HepG2 (cell line): ENCODE results near the gene UBR4. TPM values are rescaled to one million over a fixed set of nuclear protein-coding genes. Genes with fewer than 3 reads are reported as not detected.

ENCODE experiments used
- ATAC-seq: fragments of 200-7000 bp; cut with Tn5 transposase; 3 replicates; pipeline ENCODE4 v1.9.1; 2020; ENCODE audit warnings: mild to moderate bottlenecking, moderate library complexity
- BruUV-seq: library from RNA; stranded (reverse); fragments of 400-500 nt; replicated peaks from 2 replicates; lab custom pipeline; 2021; lab: Mats Ljungman, UMichigan
- CTCF ChIA-PET: fragments of 300-600 bp; formaldehyde crosslinking; extraction: SDS; loops from one replicate; lab custom pipeline; 2021; ENCODE audit warnings: low total read pairs, inconsistent platforms, low intra/inter-chr PET ratio; lab: Yijun Ruan, JAX
- POLR2A ChIA-PET: fragments of 350-600 bp; sonication (Branson Sonifier 250); formaldehyde crosslinking; loops from one replicate; lab custom pipeline; 2020; ENCODE audit warnings: antibody characterized with exemption, inconsistent platforms; lab: Yijun Ruan, JAX
- DNase-seq: peaks from one replicate; pipeline ENCODE4 v3.0.0-alpha.2; 2015; ENCODE audit warnings: low spot score
- FAIRE-seq: peaks from 3 replicates; lab custom pipeline; 2011; peaks lifted over from hg19 to GRCh38; lab: Jason Lieb, UNC
- H2AFZ ChIP-seq: one replicate; pipeline ENCODE4 v1.6.1; 2011; ENCODE audit warnings: low read length, inconsistent platforms
- H3K27ac ChIP-seq: fragments of 300-600 bp; 3 replicates; pipeline ENCODE4 v1.8.0; 2011; ENCODE audit warnings: mixed run types, mild to moderate bottlenecking, mixed read lengths, low read length, inconsistent platforms; ENCODE audit not compliant: insufficient read depth; ENCODE audit errors: extremely low read length
- H3K27me3 ChIP-seq, 2 experiments: fragments of 200-600 bp in 1 of 2; 2 replicates in 1 of 2; 3 replicates in 1 of 2; pipeline versions ENCODE4 v1.6.0 to v1.8.0; 2011; ENCODE audit warnings: low read length in 2 of 2, mild to moderate bottlenecking in 2 of 2, moderate library complexity in 2 of 2, inconsistent platforms in 1 of 2; ENCODE audit not compliant: insufficient read depth in 2 of 2, control insufficient read depth in 1 of 2
- H3K36me3 ChIP-seq, 2 experiments: fragments of 200-600 bp in 1 of 2; replicated peaks in 1 of 2; 2 replicates in 1 of 2; 3 replicates in 1 of 2; pipeline versions ENCODE4 v1.5.1 to v1.8.0; 2011; ENCODE audit warnings: low read length in 2 of 2, inconsistent platforms in 1 of 2; ENCODE audit not compliant: insufficient read depth in 2 of 2, control insufficient read depth in 1 of 2
- H3K4me1 ChIP-seq: 2 replicates; pipeline ENCODE4 v1.5.1; 2012; ENCODE audit warnings: low read length, inconsistent platforms; ENCODE audit not compliant: insufficient read depth
- H3K4me2 ChIP-seq: 2 replicates; pipeline ENCODE4 v1.6.0; 2011; ENCODE audit warnings: low read depth, low read length, inconsistent platforms
- H3K4me3 ChIP-seq, 3 experiments: fragments of 200-600 bp in 1 of 3; sonication (generic), shearing (Covaris generic) in 1 of 3; replicated peaks in 1 of 3; 2 replicates each; pipeline ENCODE4 v1.5.1; 2011 to 2016; ENCODE audit warnings: low read length in 3 of 3, inconsistent platforms in 2 of 3, low read depth in 2 of 3, mild to moderate bottlenecking in 2 of 3, control low read depth in 1 of 3, mixed read lengths in 1 of 3; ENCODE audit not compliant: insufficient read depth in 1 of 3
- H3K79me2 ChIP-seq: one replicate; pipeline ENCODE4 v1.6.1; 2011; ENCODE audit warnings: low read length, inconsistent platforms; ENCODE audit not compliant: insufficient read depth
- H3K9ac ChIP-seq: 2 replicates; pipeline ENCODE4 v1.6.0; 2011; ENCODE audit warnings: mild to moderate bottlenecking, low read depth, low read length, inconsistent platforms; ENCODE audit not compliant: insufficient read depth
- H3K9me3 ChIP-seq: 2 replicates; pipeline ENCODE4 v1.5.1; 2012; ENCODE audit warnings: mild to moderate bottlenecking, low read length
- H4K20me1 ChIP-seq: 2 replicates; pipeline ENCODE4 v1.6.0; 2011; ENCODE audit warnings: inconsistent platforms, mild to moderate bottlenecking, low read length, moderate library complexity; ENCODE audit not compliant: insufficient read depth
- DR1 ChIP-seq: sonication (generic); formaldehyde crosslinking; IDR thresholded peaks from 2 replicates; pipeline ENCODE4 v1.8.0; 2021; ENCODE audit warnings: mild to moderate bottlenecking, missing genetic modification reagents, inconsistent platforms
- GFI1 ChIP-seq: sonication (generic); formaldehyde crosslinking; IDR thresholded peaks from 2 replicates; pipeline ENCODE4 v1.5.0; 2020; ENCODE audit warnings: missing genetic modification reagents, mild to moderate bottlenecking, borderline replicate concordance
- MAFF ChIP-seq: IDR thresholded peaks from 2 replicates; pipeline ENCODE4 v1.6.1; 2011; ENCODE audit warnings: low read depth, low read length, improper control_type of control experiment
- MAFK ChIP-seq, 2 experiments: IDR thresholded peaks in 1 of 2; conservative IDR thresholded peaks in 1 of 2; 2 replicates each; pipeline ENCODE4 v1.6.1; 2011; ENCODE audit warnings: improper control_type of control experiment in 2 of 2, low read length in 2 of 2
- NKX3-1 ChIP-seq: sonication (generic); formaldehyde crosslinking; IDR thresholded peaks from 2 replicates; pipeline ENCODE4 v1.5.0; 2020; ENCODE audit warnings: missing genetic modification reagents
- PAF1 ChIP-seq: IDR thresholded peaks from 2 replicates; pipeline ENCODE4 v1.6.1; 2016; ENCODE audit warnings: missing genetic modification reagents, missing compliant biosample characterization
- SMC3 ChIP-seq: IDR thresholded peaks from 2 replicates; pipeline ENCODE4 v1.6.1; 2011; ENCODE audit warnings: low read length, improper control_type of control experiment
- SNRNP70 ChIP-seq: fragments of 200-400 bp; formaldehyde crosslinking; IDR thresholded peaks from 2 replicates; pipeline ENCODE4 v1.6.1; 2017; ENCODE audit warnings: mild to moderate bottlenecking, low read depth, low read length, moderate library complexity
- THYN1 ChIP-seq: sonication (generic); formaldehyde crosslinking; IDR thresholded peaks from 2 replicates; pipeline ENCODE4 v1.8.1; 2023; ENCODE audit warnings: low read depth, mild to moderate bottlenecking, moderate library complexity, missing genetic modification reagents, borderline replicate concordance
- ZFP36L1 ChIP-seq: sonication (generic); formaldehyde crosslinking; IDR thresholded peaks from 2 replicates; pipeline ENCODE4 v1.8.0; 2022; ENCODE audit warnings: mild to moderate bottlenecking, missing genetic modification reagents, moderate library complexity
- ZKSCAN5 ChIP-seq: sonication (generic); formaldehyde crosslinking; IDR thresholded peaks from 2 replicates; pipeline ENCODE4 v1.5.1; 2020; ENCODE audit warnings: mild to moderate bottlenecking, missing genetic modification reagents
- ZNF354B ChIP-seq: sonication (generic); formaldehyde crosslinking; IDR thresholded peaks from 2 replicates; pipeline ENCODE4 v1.8.0; 2022; ENCODE audit warnings: mild to moderate bottlenecking, missing genetic modification reagents
- ZNF619 ChIP-seq: sonication (generic); formaldehyde crosslinking; IDR thresholded peaks from 2 replicates; pipeline ENCODE4 v1.4.0; 2020; ENCODE audit warnings: mild to moderate bottlenecking, missing genetic modification reagents
- ZNF777 ChIP-seq: sonication (generic); formaldehyde crosslinking; IDR thresholded peaks from 2 replicates; pipeline ENCODE4 v1.4.0; 2020; ENCODE audit warnings: missing genetic modification reagents
- WGBS: methylation state at CpG from one replicate; pipeline ENCODE4 v1.1.6; 2017; ENCODE audit warnings: low lambda C conversion rate; 5-methylcytosine and 5-hydroxymethylcytosine counted together
- in situ Hi-C: cut with HindIII; loops from 2 replicates; pipeline ENCODE4 v1.10.0; 2017; ENCODE audit warnings: low pct_unique_long_range_greater_than_20kb; ENCODE audit not compliant: extremely low pct_ligation_motif_present
- intact Hi-C: fragments of 100-400 bp; cut with micrococcal nuclease; formaldehyde crosslinking; loops from one replicate; pipeline ENCODE4 v1.10.0; 2022; ENCODE audit not compliant: unreplicated experiment
- polyA plus RNA-seq, 8 experiments: library from polyadenylated mRNA; depleted of rRNA in 3 of 8; stranded (reverse) in 7 of 8; unstranded in 1 of 8; fragments of >200 nt; fragmentation: Illumina TruSeq in 4 of 8; extraction: Trizol in 4 of 8; gene quantifications; 2 replicates each; pipeline versions ENCODE4 v1.2.1 to v1.2.3, GENCODE V29; 2011 to 2016; ENCODE audit warnings: low read depth in 4 of 8, missing spikeins in 1 of 8, mixed read lengths in 1 of 8; ENCODE audit not compliant: insufficient read depth in 1 of 8
- total RNA-seq, 5 experiments: library from RNA; depleted of rRNA; stranded (reverse); fragments of >200 nt; fragmentation: Illumina TruSeq; extraction: Trizol; gene quantifications; 2 replicates each; pipeline ENCODE4 v1.2.3, GENCODE V29; 2016; ENCODE audit warnings: low read depth in 1 of 5
- TF ChIP-seq, protein P1 (sequence below): sonication (generic); formaldehyde crosslinking; IDR thresholded peaks from 2 replicates; pipeline ENCODE4 v1.5.0; 2020; ENCODE audit warnings: mild to moderate bottlenecking, missing genetic modification reagents
- TF ChIP-seq, protein P2 (sequence below): sonication (generic); formaldehyde crosslinking; IDR thresholded peaks from 2 replicates; pipeline ENCODE4 v1.4.0; 2020; ENCODE audit warnings: mild to moderate bottlenecking, missing genetic modification reagents
- TF ChIP-seq, protein P3 (sequence below): sonication (generic); formaldehyde crosslinking; IDR thresholded peaks from 2 replicates; pipeline ENCODE4 v1.4.0; 2020; ENCODE audit warnings: missing genetic modification reagents, mild to moderate bottlenecking, borderline replicate concordance

The UBR4 gene
- total and polyA plus RNA-seq, 2 of the 13 experiments (the other 11 are each of a cell fraction or from before 2014, with no cell fraction given) = 59.1 to 106 TPM

DNA sequence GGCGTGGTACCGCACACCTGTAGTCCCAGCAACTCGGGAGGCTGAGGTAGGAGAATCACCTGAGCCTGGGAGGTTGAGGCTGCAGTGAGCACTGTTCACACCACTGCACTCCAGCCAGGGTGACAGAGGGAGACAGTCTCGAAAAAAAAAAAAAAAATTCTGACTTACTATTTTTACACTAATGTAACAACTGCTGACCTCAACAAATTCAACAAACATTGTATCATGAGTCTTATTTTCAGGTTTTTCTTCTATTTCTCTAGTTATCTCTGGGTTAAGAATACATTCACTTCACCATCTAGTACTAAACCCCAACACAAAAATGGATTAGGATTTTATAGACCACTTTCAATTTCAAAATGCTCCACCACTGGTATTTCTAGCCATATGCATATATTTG lies 72.9 kb downstream of the UBR4 start:
- no peak for DNase-seq
- ChIA-PET CTCF (no interaction called here), POLR2A (no interaction called here)
- H3K4me3 ChIP-seq = no peak overlapping the region
- H3K36me3 ChIP-seq = peaks cover 26 to 75% of the 10 kb centered on the region in 2 experiments
- no peak for FAIRE-seq
- peaks cover 32% of the 10 kb centered on the region for H3K4me1 ChIP-seq
- BruUV-seq = no TSS peak
- in situ Hi-C loops (no loop called here), intact Hi-C loops (no loop called here)
- no peak overlapping the region for H3K4me2 ChIP-seq
- ATAC-seq = no peak
- no peak overlapping the region for H2AFZ ChIP-seq
- peaks cover 8% of the 10 kb centered on the region for H3K9me3 ChIP-seq
- 98% methylated on average over 4 of the region's 4 CpGs for WGBS
- H4K20me1 ChIP-seq = peaks cover 3% of the 10 kb centered on the region; the same call in 1 of the 2 replicates
- TF ChIP-seq ZNF619 (CRISPR knock-in tag) = no peak
- TF ChIP-seq THYN1 (CRISPR knock-in tag) = no peak
- peak; percentile 53 to 87; a peak in 3 of 4 replicates for TF ChIP-seq MAFK (conservative IDR thresholded peaks at IDR 0.05 in 1 of 2, IDR thresholded peaks at IDR 0.05 in 1 of 2; ENCODE audit: low read length in 2 of 2)
- TF ChIP-seq ZFP36L1 (CRISPR knock-in tag) = no peak
- TF ChIP-seq MAFF = peak; percentile 69
- TF ChIP-seq ZKSCAN5 = no peak
- no peak for TF ChIP-seq ZNF354B (CRISPR knock-in tag)
- no peak for TF ChIP-seq NKX3-1 (CRISPR knock-in tag)
- TF ChIP-seq, protein P1, sequence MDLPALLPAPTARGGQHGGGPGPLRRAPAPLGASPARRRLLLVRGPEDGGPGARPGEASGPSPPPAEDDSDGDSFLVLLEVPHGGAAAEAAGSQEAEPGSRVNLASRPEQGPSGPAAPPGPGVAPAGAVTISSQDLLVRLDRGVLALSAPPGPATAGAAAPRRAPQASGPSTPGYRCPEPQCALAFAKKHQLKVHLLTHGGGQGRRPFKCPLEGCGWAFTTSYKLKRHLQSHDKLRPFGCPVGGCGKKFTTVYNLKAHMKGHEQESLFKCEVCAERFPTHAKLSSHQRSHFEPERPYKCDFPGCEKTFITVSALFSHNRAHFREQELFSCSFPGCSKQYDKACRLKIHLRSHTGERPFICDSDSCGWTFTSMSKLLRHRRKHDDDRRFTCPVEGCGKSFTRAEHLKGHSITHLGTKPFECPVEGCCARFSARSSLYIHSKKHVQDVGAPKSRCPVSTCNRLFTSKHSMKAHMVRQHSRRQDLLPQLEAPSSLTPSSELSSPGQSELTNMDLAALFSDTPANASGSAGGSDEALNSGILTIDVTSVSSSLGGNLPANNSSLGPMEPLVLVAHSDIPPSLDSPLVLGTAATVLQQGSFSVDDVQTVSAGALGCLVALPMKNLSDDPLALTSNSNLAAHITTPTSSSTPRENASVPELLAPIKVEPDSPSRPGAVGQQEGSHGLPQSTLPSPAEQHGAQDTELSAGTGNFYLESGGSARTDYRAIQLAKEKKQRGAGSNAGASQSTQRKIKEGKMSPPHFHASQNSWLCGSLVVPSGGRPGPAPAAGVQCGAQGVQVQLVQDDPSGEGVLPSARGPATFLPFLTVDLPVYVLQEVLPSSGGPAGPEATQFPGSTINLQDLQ (CRISPR knock-in tag) = no peak
- no peak for TF ChIP-seq SNRNP70
- TF ChIP-seq, protein P2, sequence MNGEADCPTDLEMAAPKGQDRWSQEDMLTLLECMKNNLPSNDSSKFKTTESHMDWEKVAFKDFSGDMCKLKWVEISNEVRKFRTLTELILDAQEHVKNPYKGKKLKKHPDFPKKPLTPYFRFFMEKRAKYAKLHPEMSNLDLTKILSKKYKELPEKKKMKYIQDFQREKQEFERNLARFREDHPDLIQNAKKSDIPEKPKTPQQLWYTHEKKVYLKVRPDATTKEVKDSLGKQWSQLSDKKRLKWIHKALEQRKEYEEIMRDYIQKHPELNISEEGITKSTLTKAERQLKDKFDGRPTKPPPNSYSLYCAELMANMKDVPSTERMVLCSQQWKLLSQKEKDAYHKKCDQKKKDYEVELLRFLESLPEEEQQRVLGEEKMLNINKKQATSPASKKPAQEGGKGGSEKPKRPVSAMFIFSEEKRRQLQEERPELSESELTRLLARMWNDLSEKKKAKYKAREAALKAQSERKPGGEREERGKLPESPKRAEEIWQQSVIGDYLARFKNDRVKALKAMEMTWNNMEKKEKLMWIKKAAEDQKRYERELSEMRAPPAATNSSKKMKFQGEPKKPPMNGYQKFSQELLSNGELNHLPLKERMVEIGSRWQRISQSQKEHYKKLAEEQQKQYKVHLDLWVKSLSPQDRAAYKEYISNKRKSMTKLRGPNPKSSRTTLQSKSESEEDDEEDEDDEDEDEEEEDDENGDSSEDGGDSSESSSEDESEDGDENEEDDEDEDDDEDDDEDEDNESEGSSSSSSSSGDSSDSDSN (CRISPR knock-in tag) = no peak
- TF ChIP-seq, protein P3, sequence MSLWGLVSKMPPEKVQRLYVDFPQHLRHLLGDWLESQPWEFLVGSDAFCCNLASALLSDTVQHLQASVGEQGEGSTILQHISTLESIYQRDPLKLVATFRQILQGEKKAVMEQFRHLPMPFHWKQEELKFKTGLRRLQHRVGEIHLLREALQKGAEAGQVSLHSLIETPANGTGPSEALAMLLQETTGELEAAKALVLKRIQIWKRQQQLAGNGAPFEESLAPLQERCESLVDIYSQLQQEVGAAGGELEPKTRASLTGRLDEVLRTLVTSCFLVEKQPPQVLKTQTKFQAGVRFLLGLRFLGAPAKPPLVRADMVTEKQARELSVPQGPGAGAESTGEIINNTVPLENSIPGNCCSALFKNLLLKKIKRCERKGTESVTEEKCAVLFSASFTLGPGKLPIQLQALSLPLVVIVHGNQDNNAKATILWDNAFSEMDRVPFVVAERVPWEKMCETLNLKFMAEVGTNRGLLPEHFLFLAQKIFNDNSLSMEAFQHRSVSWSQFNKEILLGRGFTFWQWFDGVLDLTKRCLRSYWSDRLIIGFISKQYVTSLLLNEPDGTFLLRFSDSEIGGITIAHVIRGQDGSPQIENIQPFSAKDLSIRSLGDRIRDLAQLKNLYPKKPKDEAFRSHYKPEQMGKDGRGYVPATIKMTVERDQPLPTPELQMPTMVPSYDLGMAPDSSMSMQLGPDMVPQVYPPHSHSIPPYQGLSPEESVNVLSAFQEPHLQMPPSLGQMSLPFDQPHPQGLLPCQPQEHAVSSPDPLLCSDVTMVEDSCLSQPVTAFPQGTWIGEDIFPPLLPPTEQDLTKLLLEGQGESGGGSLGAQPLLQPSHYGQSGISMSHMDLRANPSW = no peak
- no peak for TF ChIP-seq SMC3
- no peak for TF ChIP-seq DR1 (CRISPR knock-in tag)
- no peak for TF ChIP-seq ZNF777
- TF ChIP-seq PAF1 (CRISPR knock-in tag) = no peak
- TF ChIP-seq GFI1 = no peak
- no peaks in the 10 kb centered on the region for H3K27me3 ChIP-seq
- H3K27ac ChIP-seq = no peak overlapping the region
- no peak overlapping the region for H3K9ac ChIP-seq
- peaks cover 2% of the 10 kb centered on the region for H3K79me2 ChIP-seq
